Tibial nerve (tissue), 4 donors: ENCODE results near the gene ITSN2.

Source experiments
- CTCF ChIP-seq, 5 experiments: fragments of 200-600 bp in 3 of 5; fragments of 450-650 bp in 2 of 5; sonication (generic) in 3 of 5; IDR thresholded peaks; one replicate each; pipeline ENCODE4 v1.5.1; 2016 to 2019; ENCODE audit warnings: antibody characterized with exemption in 5 of 5, mild to moderate bottlenecking in 3 of 5, moderate library complexity in 2 of 5
- EP300 ChIP-seq, 2 donors: sonication (generic); formaldehyde crosslinking; IDR thresholded peaks; one replicate each; pipeline ENCODE4 v1.6.1; 2017; ENCODE audit warnings: antibody characterized with exemption in 2 of 2, mild to moderate bottlenecking in 1 of 2

GRCh38 chr2:24280645-24281044, 79.7 kb downstream of the ITSN2 start:
- TF ChIP-seq EP300 (IDR thresholded peaks at IDR 0.05) = no peak
- no peak for TF ChIP-seq CTCF (IDR thresholded peaks at IDR 0.05)
